Fibroblast of lung (primary cell): ENCODE measurements around the gene RBMS1.

Experiments
- CTCF ChIP-seq, 2 donors: IDR thresholded peaks in 1 of 2; conservative IDR thresholded peaks in 1 of 2; 1 replicate in 1 of 2; 2 replicates in 1 of 2; pipeline ENCODE4 v1.5.1; 2011 to 2012; ENCODE audit warnings: low read length in 2 of 2, control low read depth in 1 of 2, inconsistent platforms in 1 of 2, low read depth in 1 of 2, mild to moderate bottlenecking in 1 of 2
- EZH2 ChIP-seq: IDR thresholded peaks from 2 replicates; pipeline ENCODE4 v1.5.1; 2012; ENCODE audit warnings: low read length, control low read depth, mild to moderate bottlenecking; ENCODE audit errors: missing control alignments

DNA sequence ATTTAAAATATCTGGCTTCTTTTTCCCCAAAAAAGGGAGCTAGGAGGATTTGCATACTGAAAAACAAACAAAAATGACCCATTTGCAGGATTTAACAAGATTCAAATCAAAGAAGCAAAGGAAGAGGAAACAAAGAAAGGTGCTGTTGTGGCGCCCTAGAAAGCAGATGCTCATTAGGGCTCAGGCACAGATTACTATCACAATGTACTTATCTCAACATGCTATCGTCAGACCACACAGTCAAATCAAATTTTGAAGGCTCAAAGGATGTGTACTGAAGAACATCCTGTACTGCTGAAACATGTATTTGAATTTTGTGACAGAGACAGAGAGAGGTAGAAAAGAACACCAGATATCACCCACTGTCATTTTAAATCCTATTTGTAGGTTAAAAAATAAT, 10.9 kb downstream of the RBMS1 start:
- TF ChIP-seq CTCF (conservative IDR thresholded peaks at IDR 0.05 in 1 of 2, IDR thresholded peaks at IDR 0.05 in 1 of 2; ENCODE audit: low read depth in 1 of 2, low read length in 2 of 2) (no peak), EZH2 (no peak)
